ENCODE results near the gene OPRM1. TPM values are rescaled to one million over a fixed set of nuclear protein-coding genes. Genes with fewer than 3 reads are reported as not detected.

OPRM1 gene
- total RNA-seq: 1.2 TPM

DNA sequence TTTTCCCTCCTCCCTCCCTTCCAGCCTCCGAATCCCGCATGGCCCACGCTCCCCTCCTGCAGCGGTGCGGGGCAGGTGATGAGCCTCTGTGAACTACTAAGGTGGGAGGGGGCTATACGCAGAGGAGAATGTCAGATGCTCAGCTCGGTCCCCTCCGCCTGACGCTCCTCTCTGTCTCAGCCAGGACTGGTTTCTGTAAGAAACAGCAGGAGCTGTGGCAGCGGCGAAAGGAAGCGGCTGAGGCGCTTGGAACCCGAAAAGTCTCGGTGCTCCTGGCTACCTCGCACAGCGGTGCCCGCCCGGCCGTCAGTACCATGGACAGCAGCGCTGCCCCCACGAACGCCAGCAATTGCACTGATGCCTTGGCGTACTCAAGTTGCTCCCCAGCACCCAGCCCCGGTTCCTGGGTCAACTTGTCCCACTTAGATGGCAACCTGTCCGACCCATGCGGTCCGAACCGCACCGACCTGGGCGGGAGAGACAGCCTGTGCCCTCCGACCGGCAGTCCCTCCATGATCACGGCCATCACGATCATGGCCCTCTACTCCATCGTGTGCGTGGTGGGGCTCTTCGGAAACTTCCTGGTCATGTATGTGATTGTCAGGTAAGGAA is at the start of gene OPRM1:
OPRM1 (plus strand) TSS at position 10 of the 612 bp plus-strand sequence; CDS start at position 315, 305 bp downstream.
- FAIRE-seq: no peak
- DNase-seq (ENCODE audit: low spot score in 2 of 2): no peak

- no peak for DNase-seq (ENCODE audit: low spot score in 2 of 2)
- FAIRE-seq: no peak
Measured at GRCh38 chr6:153989989-153990388, 49.1 kb upstream of the OPRM1 start.

DNA sequence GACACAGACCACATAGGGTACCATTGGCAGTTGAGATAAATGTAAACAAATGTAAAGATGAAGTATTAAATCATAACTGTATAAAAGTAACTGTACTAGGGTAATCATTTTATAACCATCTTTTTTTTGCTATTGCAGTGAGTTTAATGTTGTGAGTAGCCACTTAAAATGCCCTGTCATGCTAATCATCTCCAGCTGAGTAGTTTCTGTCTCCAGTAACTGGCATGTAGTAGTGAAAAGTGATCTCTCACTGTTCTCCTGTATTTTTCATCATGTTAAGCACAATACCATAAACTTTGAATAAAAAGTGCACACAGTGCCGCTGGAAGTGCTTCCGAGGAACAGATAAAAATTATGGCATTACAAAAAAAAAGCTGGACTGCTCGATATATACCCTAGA is 45.0 kb upstream of the OPRM1 start:
- DNase-seq (ENCODE audit: low spot score in 2 of 2) (no peak), FAIRE-seq (no peak)

- DNase-seq (ENCODE audit: low spot score in 2 of 2) (no peak), FAIRE-seq (no peak)
Measured at GRCh38 chr6:153994811-153995210, 44.2 kb upstream of the OPRM1 start.

DNA sequence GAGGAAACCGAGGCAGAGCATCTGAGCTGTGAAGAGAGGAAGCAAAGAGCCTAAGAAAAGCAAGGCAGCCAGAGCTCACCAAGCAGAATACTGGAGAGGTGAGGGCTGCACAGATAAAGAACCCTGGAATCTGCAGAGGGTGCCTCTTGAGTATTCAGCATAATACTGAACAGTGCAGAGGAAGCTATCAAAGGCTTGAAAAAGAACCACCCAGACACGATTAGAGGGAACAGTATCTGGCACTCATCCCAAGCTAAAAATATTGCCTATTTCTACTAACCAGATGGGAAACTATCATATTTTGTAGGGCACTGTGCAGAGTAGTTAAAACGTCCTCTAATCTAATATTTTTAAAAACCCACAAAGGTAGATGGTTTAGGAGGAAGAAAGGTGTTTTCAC is 41.8 kb upstream of the OPRM1 start:
- no peak for DNase-seq (ENCODE audit: low spot score in 2 of 2)
- FAIRE-seq: no peak

DNA sequence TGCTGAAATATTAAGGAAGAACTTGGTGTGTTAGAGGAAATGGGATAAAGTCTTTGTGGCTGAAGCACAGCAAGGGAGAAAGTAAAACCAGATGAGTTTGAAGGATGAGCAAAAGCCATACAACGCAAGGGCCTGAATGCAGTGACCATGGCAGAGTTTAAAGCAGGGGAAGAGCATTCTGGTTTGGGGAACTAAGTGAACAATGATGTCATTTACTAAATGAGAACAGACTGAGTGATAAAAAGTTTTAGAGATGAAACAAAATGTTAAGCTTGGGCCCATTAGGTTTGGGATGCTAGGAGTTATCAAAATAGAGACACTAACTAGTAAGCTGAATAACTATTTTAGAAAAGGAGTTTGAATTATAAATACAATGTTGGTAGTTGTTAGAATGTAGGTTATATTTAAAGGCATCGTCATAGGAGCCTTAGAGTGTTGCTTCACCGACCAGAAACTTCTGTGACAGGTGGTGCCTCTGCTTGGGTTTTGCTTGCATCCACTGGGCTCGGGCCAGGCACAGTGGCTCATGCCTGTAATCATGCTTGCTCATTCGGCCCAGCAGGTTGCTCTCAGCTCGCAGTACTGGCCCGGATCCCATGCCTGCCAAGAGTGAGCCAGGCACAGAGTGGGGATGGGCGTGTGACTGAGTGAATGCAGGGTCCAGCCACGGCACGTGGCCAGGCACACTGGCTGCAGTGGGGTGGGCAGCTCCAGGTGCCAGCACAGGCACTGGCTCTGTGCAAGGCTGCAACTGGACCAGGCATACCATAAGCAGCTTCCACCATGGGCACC is 37.4 kb upstream of the OPRM1 start:
- DNase-seq (ENCODE audit: low spot score in 2 of 2) (no peak), FAIRE-seq (no peak)

- DNase-seq (ENCODE audit: low spot score in 2 of 2) (no peak), FAIRE-seq (no peak)
Measured at GRCh38 chr6:154002894-154003293, 36.1 kb upstream of the OPRM1 start.

- no peak for DNase-seq (ENCODE audit: low spot score in 2 of 2)
Measured at GRCh38 chr6:154010371-154010770, 28.7 kb upstream of the OPRM1 start.

GRCh38 chr6:154012852-154013251 is 26.2 kb upstream of the OPRM1 start:
- DNase-seq (ENCODE audit: low spot score in 2 of 2): no peak
- no peak for FAIRE-seq

More at GRCh38 chr6:154010371-154010770, 28.7 kb upstream of the OPRM1 start:
- FAIRE-seq: no peak

DNA sequence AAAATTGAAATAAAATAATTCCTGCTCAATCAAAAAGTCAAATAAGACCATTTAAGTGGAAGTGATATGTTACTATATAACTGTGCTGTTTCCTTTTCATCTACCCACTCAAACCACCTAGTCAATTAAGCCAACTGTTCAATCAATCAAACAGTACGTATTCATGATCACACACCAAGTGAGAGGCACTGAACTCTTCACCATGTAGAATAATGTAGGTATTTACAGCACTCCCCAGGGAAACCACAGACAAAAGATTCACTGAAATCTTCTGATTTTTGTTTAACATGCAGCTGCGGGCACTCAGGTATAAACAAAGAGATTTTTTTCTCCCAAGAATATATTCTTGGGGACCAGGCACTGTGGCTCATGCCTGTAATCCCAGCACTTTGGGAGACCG is 21.3 kb upstream of the OPRM1 start:
- DNase-seq (ENCODE audit: low spot score in 2 of 2) (no peak), FAIRE-seq (no peak)

GRCh38 chr6:154030646-154031045 is 8.4 kb upstream of the OPRM1 start:
- FAIRE-seq (no peak), DNase-seq (ENCODE audit: low spot score in 2 of 2) (no peak)

GRCh38 chr6:154041001-154041400 is 2.0 kb downstream of the OPRM1 start:
- no peak for DNase-seq (ENCODE audit: low spot score in 2 of 2)
- no peak for FAIRE-seq

DNA sequence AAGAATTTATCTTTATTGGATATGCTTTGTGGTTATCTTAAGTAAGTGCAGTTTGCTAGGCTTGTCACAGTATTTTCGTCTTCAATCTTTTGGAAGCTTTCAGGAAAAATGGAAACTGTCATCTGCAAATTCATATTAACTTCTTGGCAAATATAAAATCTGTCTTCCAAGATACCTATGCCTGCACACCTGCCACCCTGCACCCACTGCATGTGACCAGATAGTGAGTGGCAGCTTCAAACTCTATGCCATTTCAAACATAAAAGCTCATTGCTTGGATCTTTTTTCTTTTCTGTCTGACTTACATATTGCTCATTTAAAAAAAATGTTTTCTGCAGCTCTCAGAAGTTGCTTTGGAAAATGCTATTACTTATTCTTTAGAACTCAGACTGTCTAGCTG is 14.1 kb downstream of the OPRM1 start:
- no peak for FAIRE-seq

DNA sequence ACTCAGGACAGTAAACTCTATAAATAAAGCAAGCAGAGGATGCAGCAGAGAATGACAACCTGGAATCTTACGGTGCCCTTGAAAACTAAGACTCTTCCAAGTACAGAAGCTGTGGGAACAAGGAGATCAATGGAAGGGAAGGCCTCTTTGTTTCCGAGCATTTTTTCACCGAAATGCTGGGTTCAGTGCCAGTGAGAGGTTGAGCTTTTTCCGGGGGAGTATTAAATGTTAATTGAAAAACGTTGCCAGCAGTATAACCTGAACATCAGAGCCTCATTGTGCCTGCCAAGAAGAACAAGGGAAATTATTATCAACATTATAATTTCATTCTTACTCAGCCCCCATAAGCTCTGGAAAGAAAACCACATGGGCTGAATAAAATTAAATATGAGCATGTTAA is 17.5 kb downstream of the OPRM1 start:
- FAIRE-seq (no peak), DNase-seq (ENCODE audit: low spot score in 2 of 2) (no peak)

More for the DNA sequence above, 14.1 kb downstream of the OPRM1 start:
- DNase-seq (ENCODE audit: low spot score in 2 of 2): no peak

DNA sequence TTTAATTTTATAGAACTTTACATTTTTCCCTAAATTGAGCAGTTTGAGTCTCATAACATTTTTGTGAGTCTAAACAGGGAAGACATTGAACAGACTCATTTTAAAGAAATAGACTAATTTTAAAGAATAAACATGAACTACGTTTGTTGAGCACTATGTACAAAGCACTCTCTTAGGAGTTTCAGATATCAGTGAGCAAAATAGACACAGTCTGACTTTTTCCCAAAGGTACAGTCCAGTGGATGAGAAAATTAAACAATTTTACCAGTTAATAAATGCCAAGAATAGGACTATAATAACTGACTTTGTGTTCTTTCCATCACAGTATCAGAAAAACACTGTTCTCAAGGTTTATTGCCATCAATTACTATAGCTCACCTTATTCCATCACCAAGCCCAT is 18.1 kb downstream of the OPRM1 start:
- FAIRE-seq (no peak), DNase-seq (ENCODE audit: low spot score in 2 of 2) (no peak)

- DNase-seq (ENCODE audit: low spot score in 2 of 2) (no peak), FAIRE-seq (no peak)
Measured at GRCh38 chr6:154058963-154059680, 20.1 kb downstream of the OPRM1 start.

DNA sequence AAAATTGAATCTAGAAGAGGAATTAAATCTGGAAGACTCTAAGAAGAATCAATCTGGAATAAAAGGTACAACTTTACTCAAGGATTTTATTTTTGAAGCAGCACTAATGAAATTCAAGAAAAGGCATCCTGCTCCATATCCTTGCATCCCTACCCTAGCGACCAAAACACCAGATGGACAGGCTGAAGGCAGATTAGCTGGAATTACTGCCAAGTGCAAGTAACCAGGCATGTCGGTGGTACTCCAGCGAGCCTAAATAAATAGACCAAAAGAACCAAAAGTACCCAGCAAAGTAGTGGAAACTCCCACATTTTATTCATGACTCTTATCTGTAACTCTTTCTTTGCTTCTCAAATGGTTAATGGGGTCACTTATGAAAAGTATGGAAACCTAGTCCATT is 21.0 kb downstream of the OPRM1 start:
- FAIRE-seq (no peak), DNase-seq (ENCODE audit: low spot score in 2 of 2) (no peak)

DNA sequence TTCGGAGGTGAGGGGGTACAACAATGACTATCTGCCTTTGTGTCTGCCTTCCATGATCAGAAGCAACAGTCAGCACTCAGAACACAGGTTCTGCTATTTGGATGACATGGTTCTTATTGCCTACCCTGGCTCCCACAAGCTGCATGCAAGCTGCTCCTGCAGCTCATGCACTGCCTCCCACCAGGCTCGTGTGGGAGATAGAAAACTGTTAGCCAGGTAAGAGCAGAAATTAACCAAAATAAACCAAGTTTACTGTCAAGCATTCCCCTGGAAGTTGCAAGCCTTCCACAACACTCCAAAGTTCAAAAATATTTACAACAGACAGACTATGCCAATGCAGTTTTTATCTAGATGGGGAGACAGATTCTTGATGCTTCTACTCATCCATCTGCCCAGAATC is 31.0 kb downstream of the OPRM1 start:
- FAIRE-seq (no peak), DNase-seq (ENCODE audit: low spot score in 2 of 2) (no peak)

GRCh38 chr6:154070657-154071056 is 31.6 kb downstream of the OPRM1 start:
- DNase-seq (ENCODE audit: low spot score in 2 of 2) (no peak), FAIRE-seq (no peak)

GRCh38 chr6:154071236-154071635 is 32.2 kb downstream of the OPRM1 start:
- DNase-seq (ENCODE audit: low spot score in 2 of 2): no peak
- FAIRE-seq: no peak

DNA sequence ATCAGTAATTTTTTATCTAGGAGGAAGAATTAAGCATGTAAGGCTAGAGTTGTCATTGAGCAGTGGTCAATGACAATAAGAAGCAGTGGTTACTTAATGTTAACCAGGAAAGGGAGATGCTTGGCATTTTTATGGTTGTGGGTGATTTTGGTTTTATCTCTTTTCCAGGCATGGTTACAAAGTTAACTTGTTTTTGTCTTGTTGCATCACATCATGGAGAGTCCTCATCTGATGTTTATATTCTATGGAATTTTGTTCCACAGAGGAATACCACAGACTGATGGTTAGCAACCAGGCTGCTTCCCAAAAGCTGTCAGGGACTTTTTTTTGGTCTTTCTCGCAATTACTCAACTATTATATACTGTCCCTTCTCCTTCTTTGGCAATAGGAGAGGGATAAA is 32.7 kb downstream of the OPRM1 start:
- FAIRE-seq: no peak
- DNase-seq (ENCODE audit: low spot score in 2 of 2): no peak

Data from frontal cortex (tissue), 4 donors.